ENCODE measurements around the gene ELK4. TPM values are rescaled to one million over a fixed set of nuclear protein-coding genes. Genes with fewer than 3 reads are reported as not detected.
A peak's percentile ranks its signal among the peaks of the same experiment; 100 is the strongest.

The ELK4 gene
- total RNA-seq (106 TPM), polyA plus RNA-seq (1 to 10 TPM; 3.5 to 4.7 (median 4.6) TPM)

- Histone ChIP-seq H3K4me1 (ENCODE audit: control insufficient read depth, insufficient read depth, low read length, poor library complexity, severe bottlenecking) (peaks cover 43% of the 10 kb centered on the region), H3K4me3 (ENCODE audit: low read depth, low read length) (peak within 1 kb of the TSS; percentile 98), H3K9me3 (ENCODE audit: control insufficient read depth in 2 of 2, low read length in 2 of 2) (no peaks in the 10 kb centered on the region), H3K27ac (ENCODE audit: insufficient read depth, low read length, poor library complexity, severe bottlenecking) (peak within 1 kb of the TSS; percentile 91), H3K36me3 (ENCODE audit: control insufficient read depth, insufficient read depth, low read length) (peaks cover 3% of the 10 kb centered on the region), H3K27me3 (ENCODE audit: control insufficient read depth, insufficient read depth, low read length) (peaks cover 3% of the 10 kb centered on the region)
- peak within 1 kb of the TSS; percentile 92 to 98 (median 95) for H3K4me3 Mint-ChIP-seq
- H3K4me1 Mint-ChIP-seq = peaks cover 16 to 52% (median 28%) of the 10 kb centered on the region in 4 donors
- peaks cover 8% of the 10 kb centered on the region for H3K27me3 Mint-ChIP-seq
- peak within 1 kb of the TSS; percentile 94 to 99 (median 95) for H3K27ac Mint-ChIP-seq
- ATAC-seq (ENCODE audit: low read depth in 2 of 2) = peak; percentile 83 to 85
- H3K36me3 Mint-ChIP-seq = peaks cover 10% of the 10 kb centered on the region
- no peaks in the 10 kb centered on the region for H3K9me3 Mint-ChIP-seq
- DNase-seq = peak; percentile 98 to 99 (median 99)
Measured at GRCh38 chr1:205631768-205632668, at the start of gene ELK4. TSS of gene ELK4 (minus strand) at chr1:205632011. CDS start at chr1:205623882, 8,129 bp downstream.

GRCh38 chr1:205681364-205681763 is 49.6 kb upstream of the ELK4 start:
- peaks cover 0 to 3% (median 0%) of the 10 kb centered on the region in 7 donors for H3K9me3 Mint-ChIP-seq
- H3K36me3 ChIP-seq (ENCODE audit: control insufficient read depth, insufficient read depth, low read length) = no peaks in the 10 kb centered on the region
- no peak overlapping the region for H3K27ac Mint-ChIP-seq
- no peak overlapping the region for H3K4me3 ChIP-seq (ENCODE audit: low read depth, low read length)
- no peak overlapping the region for H3K27ac ChIP-seq (ENCODE audit: insufficient read depth, low read length, poor library complexity, severe bottlenecking)
- peaks cover 35% of the 10 kb centered on the region for H3K27me3 Mint-ChIP-seq
- no peak for ATAC-seq (ENCODE audit: low read depth in 2 of 2)
- no peaks in the 10 kb centered on the region for H3K36me3 Mint-ChIP-seq
- DNase-seq = no peak
- H3K27me3 ChIP-seq (ENCODE audit: control insufficient read depth, insufficient read depth, low read length) = peaks cover 11% of the 10 kb centered on the region
- no peaks in the 10 kb centered on the region for H3K9me3 ChIP-seq (ENCODE audit: control insufficient read depth in 2 of 2, low read length in 2 of 2)
- peaks cover 0 to 12% (median 3%) of the 10 kb centered on the region in 4 donors for H3K4me1 Mint-ChIP-seq
- peak overlapping the region in 2 of 4 donors; percentile 41 to 52 for H3K4me3 Mint-ChIP-seq
- H3K4me1 ChIP-seq (ENCODE audit: control insufficient read depth, insufficient read depth, low read length, poor library complexity, severe bottlenecking) = peaks cover 12% of the 10 kb centered on the region

- ATAC-seq (ENCODE audit: low read depth in 2 of 2) (peak; percentile 44 to 58), DNase-seq (peak in 2 of 3 donors; percentile 12 to 23)
- Histone ChIP-seq H3K27me3 (ENCODE audit: control insufficient read depth, insufficient read depth, low read length) (peaks cover 11% of the 10 kb centered on the region), H3K36me3 (ENCODE audit: control insufficient read depth, insufficient read depth, low read length) (no peaks in the 10 kb centered on the region), H3K9me3 (ENCODE audit: control insufficient read depth in 2 of 2, low read length in 2 of 2) (no peaks in the 10 kb centered on the region), H3K4me3 (ENCODE audit: low read depth, low read length) (no peak within 1 kb of the TSS), H3K27ac (ENCODE audit: insufficient read depth, low read length, poor library complexity, severe bottlenecking) (no peak within 1 kb of the TSS), H3K4me1 (ENCODE audit: control insufficient read depth, insufficient read depth, low read length, poor library complexity, severe bottlenecking) (peaks cover 12% of the 10 kb centered on the region)
- no peak within 1 kb of the TSS for H3K27ac Mint-ChIP-seq
- no peaks in the 10 kb centered on the region for H3K36me3 Mint-ChIP-seq
- peaks cover 0 to 12% (median 3%) of the 10 kb centered on the region in 4 donors for H3K4me1 Mint-ChIP-seq
- peaks cover 41% of the 10 kb centered on the region for H3K27me3 Mint-ChIP-seq
- peak within 1 kb of the TSS; percentile 76 to 82 (median 78) for H3K4me3 Mint-ChIP-seq
- peaks cover 0 to 3% (median 0%) of the 10 kb centered on the region in 7 donors for H3K9me3 Mint-ChIP-seq
Measured at GRCh38 chr1:205680073-205680851, 48.5 kb upstream of the ELK4 start, which contains the start of gene SLC45A3. TSS of gene SLC45A3 (minus strand) at chr1:205680509. CDS start at chr1:205664656, 15,853 bp downstream.

GRCh38 chr1:205678286-205679111 is 46.7 kb upstream of the ELK4 start:
- H3K9me3 Mint-ChIP-seq = peaks cover 0 to 3% (median 0%) of the 10 kb centered on the region in 7 donors
- H3K36me3 Mint-ChIP-seq = no peaks in the 10 kb centered on the region
- Histone ChIP-seq H3K4me1 (ENCODE audit: control insufficient read depth, insufficient read depth, low read length, poor library complexity, severe bottlenecking) (peaks cover 12% of the 10 kb centered on the region), H3K9me3 (ENCODE audit: control insufficient read depth in 2 of 2, low read length in 2 of 2) (no peaks in the 10 kb centered on the region), H3K27ac (ENCODE audit: insufficient read depth, low read length, poor library complexity, severe bottlenecking) (no peak overlapping the region), H3K27me3 (ENCODE audit: control insufficient read depth, insufficient read depth, low read length) (peaks cover 11% of the 10 kb centered on the region), H3K36me3 (ENCODE audit: control insufficient read depth, insufficient read depth, low read length) (no peaks in the 10 kb centered on the region), H3K4me3 (ENCODE audit: low read depth, low read length) (no peak overlapping the region)
- DNase-seq (no peak), ATAC-seq (ENCODE audit: low read depth in 2 of 2) (no peak)
- H3K27ac Mint-ChIP-seq = no peak overlapping the region
- peaks cover 0 to 12% (median 3%) of the 10 kb centered on the region in 4 donors for H3K4me1 Mint-ChIP-seq
- peaks cover 44% of the 10 kb centered on the region for H3K27me3 Mint-ChIP-seq
- H3K4me3 Mint-ChIP-seq = peak overlapping the region in 2 of 4 donors; percentile 19 to 79

- H3K9me3 ChIP-seq (ENCODE audit: control insufficient read depth in 2 of 2, low read length in 2 of 2) = no peaks in the 10 kb centered on the region
- DNase-seq = no peak
- H3K27me3 ChIP-seq (ENCODE audit: control insufficient read depth, insufficient read depth, low read length) = peaks cover 11% of the 10 kb centered on the region
- Mint-ChIP-seq H3K4me3 (peak overlapping the region in 1 of 4 donors; percentile 62), H3K36me3 (no peaks in the 10 kb centered on the region), H3K9me3 (peaks cover 0 to 3% (median 0%) of the 10 kb centered on the region in 7 donors), H3K27me3 (peaks cover 44% of the 10 kb centered on the region), H3K27ac (peak overlapping the region in 1 of 3 donors; percentile 38), H3K4me1 (peaks cover 0 to 12% (median 3%) of the 10 kb centered on the region in 4 donors)
- no peak overlapping the region for H3K27ac ChIP-seq (ENCODE audit: insufficient read depth, low read length, poor library complexity, severe bottlenecking)
- H3K4me3 ChIP-seq (ENCODE audit: low read depth, low read length) = no peak overlapping the region
- ATAC-seq (ENCODE audit: low read depth in 2 of 2) = no peak
- H3K36me3 ChIP-seq (ENCODE audit: control insufficient read depth, insufficient read depth, low read length) = no peaks in the 10 kb centered on the region
- H3K4me1 ChIP-seq (ENCODE audit: control insufficient read depth, insufficient read depth, low read length, poor library complexity, severe bottlenecking) = peaks cover 12% of the 10 kb centered on the region
Measured at GRCh38 chr1:205677167-205677566, 45.4 kb upstream of the ELK4 start.

GRCh38 chr1:205676597-205676996 is 44.8 kb upstream of the ELK4 start:
- Histone ChIP-seq H3K4me3 (ENCODE audit: low read depth, low read length) (no peak overlapping the region), H3K4me1 (ENCODE audit: control insufficient read depth, insufficient read depth, low read length, poor library complexity, severe bottlenecking) (peaks cover 12% of the 10 kb centered on the region), H3K27ac (ENCODE audit: insufficient read depth, low read length, poor library complexity, severe bottlenecking) (no peak overlapping the region), H3K27me3 (ENCODE audit: control insufficient read depth, insufficient read depth, low read length) (peaks cover 11% of the 10 kb centered on the region), H3K36me3 (ENCODE audit: control insufficient read depth, insufficient read depth, low read length) (no peaks in the 10 kb centered on the region), H3K9me3 (ENCODE audit: control insufficient read depth in 2 of 2, low read length in 2 of 2) (no peaks in the 10 kb centered on the region)
- no peak overlapping the region for H3K4me3 Mint-ChIP-seq
- H3K36me3 Mint-ChIP-seq = no peaks in the 10 kb centered on the region
- peaks cover 0 to 12% (median 3%) of the 10 kb centered on the region in 4 donors for H3K4me1 Mint-ChIP-seq
- peaks cover 39% of the 10 kb centered on the region for H3K27me3 Mint-ChIP-seq
- H3K27ac Mint-ChIP-seq = no peak overlapping the region
- no peak for ATAC-seq (ENCODE audit: low read depth in 2 of 2)
- DNase-seq = no peak
- H3K9me3 Mint-ChIP-seq = peaks cover 0 to 3% (median 0%) of the 10 kb centered on the region in 7 donors

GRCh38 chr1:205676002-205676401 is 44.2 kb upstream of the ELK4 start:
- H3K4me3 ChIP-seq (ENCODE audit: low read depth, low read length) = no peak overlapping the region
- no peak overlapping the region for H3K4me3 Mint-ChIP-seq
- peaks cover 33% of the 10 kb centered on the region for H3K27me3 Mint-ChIP-seq
- peaks cover 8% of the 10 kb centered on the region for H3K27me3 ChIP-seq (ENCODE audit: control insufficient read depth, insufficient read depth, low read length)
- no peaks in the 10 kb centered on the region for H3K9me3 ChIP-seq (ENCODE audit: control insufficient read depth in 2 of 2, low read length in 2 of 2)
- H3K27ac Mint-ChIP-seq = no peak overlapping the region
- ATAC-seq (ENCODE audit: low read depth in 2 of 2) (no peak), DNase-seq (no peak)
- no peaks in the 10 kb centered on the region for H3K36me3 Mint-ChIP-seq
- H3K36me3 ChIP-seq (ENCODE audit: control insufficient read depth, insufficient read depth, low read length) = no peaks in the 10 kb centered on the region
- peaks cover 0 to 3% (median 0%) of the 10 kb centered on the region in 7 donors for H3K9me3 Mint-ChIP-seq
- H3K4me1 ChIP-seq (ENCODE audit: control insufficient read depth, insufficient read depth, low read length, poor library complexity, severe bottlenecking) = peaks cover 12% of the 10 kb centered on the region
- peaks cover 0 to 12% (median 3%) of the 10 kb centered on the region in 4 donors for H3K4me1 Mint-ChIP-seq
- H3K27ac ChIP-seq (ENCODE audit: insufficient read depth, low read length, poor library complexity, severe bottlenecking) = no peak overlapping the region

Data from CD4-positive, CD25-positive, alpha-beta regulatory T cell (primary cell).